ENCODE results near the gene MOB1B. TPM values are rescaled to one million over a fixed set of nuclear protein-coding genes. Genes with fewer than 3 reads are reported as not detected.

Gene MOB1B
- total RNA-seq, 1 donor from 2014 or later, result 30.6 TPM

GRCh38 chr4:70873216-70873615 lies 29.0 kb upstream of the MOB1B start:
- Mint-ChIP-seq H3K27ac (no peak overlapping the region), H3K4me3 (no peak overlapping the region), H3K27me3 (ENCODE audit: insufficient read depth, low read depth) (no peaks in the 10 kb centered on the region), H3K4me1 (peaks cover 5% of the 10 kb centered on the region), H3K9me3 (no peaks in the 10 kb centered on the region), H3K36me3 (no peaks in the 10 kb centered on the region)
- Histone ChIP-seq H3K27me3 (no peaks in the 10 kb centered on the region), H4K20me1 (ENCODE audit: low read depth) (no peaks in the 10 kb centered on the region), H3K36me3 (no peaks in the 10 kb centered on the region), H3K9me3 (ENCODE audit: low read depth) (no peaks in the 10 kb centered on the region), H2AFZ (replicated peaks) (peak overlapping the region; percentile 18), H3K9ac (no peak overlapping the region), H3K79me2 (ENCODE audit: low read depth) (no peaks in the 10 kb centered on the region), H3K4me3 (no peak overlapping the region), H3K27ac (no peak overlapping the region), H3K4me2 (no peak overlapping the region), H3F3A (ENCODE audit: low read depth) (no peaks in the 10 kb centered on the region), H3K4me1 (peaks cover 3% of the 10 kb centered on the region)
- no peak for TF ChIP-seq EZH2phosphoT487 (IDR thresholded peaks at IDR 0.05)
- TF ChIP-seq EZH2 (IDR thresholded peaks at IDR 0.05), result no peak
- TF ChIP-seq CTCF (IDR thresholded peaks at IDR 0.05), result no peak
- DNase-seq (ENCODE audit: low spot score), result no peak

- Mint-ChIP-seq H3K4me3 (no peak overlapping the region), H3K27me3 (ENCODE audit: insufficient read depth, low read depth) (no peaks in the 10 kb centered on the region), H3K9me3 (no peaks in the 10 kb centered on the region), H3K4me1 (no peaks in the 10 kb centered on the region), H3K36me3 (no peaks in the 10 kb centered on the region), H3K27ac (no peak overlapping the region)
- Histone ChIP-seq H3K27me3 (no peaks in the 10 kb centered on the region), H3K4me1 (no peaks in the 10 kb centered on the region), H3K4me3 (no peak overlapping the region), H2AFZ (replicated peaks) (no peak overlapping the region), H3K4me2 (no peak overlapping the region), H3K27ac (no peak overlapping the region), H3K36me3 (no peaks in the 10 kb centered on the region), H3K9me3 (ENCODE audit: low read depth) (no peaks in the 10 kb centered on the region), H3K79me2 (ENCODE audit: low read depth) (no peaks in the 10 kb centered on the region), H4K20me1 (ENCODE audit: low read depth) (no peaks in the 10 kb centered on the region), H3K9ac (no peak overlapping the region), H3F3A (ENCODE audit: low read depth) (no peaks in the 10 kb centered on the region)
- no peak for DNase-seq (ENCODE audit: low spot score)
- TF ChIP-seq EZH2phosphoT487 (IDR thresholded peaks at IDR 0.05), result no peak
- no peak for TF ChIP-seq EZH2 (IDR thresholded peaks at IDR 0.05)
- TF ChIP-seq CTCF (IDR thresholded peaks at IDR 0.05), result no peak
Observed at GRCh38 chr4:70874268-70875156, 27.7 kb upstream of the MOB1B start.

GRCh38 chr4:70877556-70877955 lies 24.6 kb upstream of the MOB1B start:
- no peak for DNase-seq (ENCODE audit: low spot score)
- no peaks in the 10 kb centered on the region for H3K4me1 ChIP-seq
- H3K36me3 Mint-ChIP-seq, result no peaks in the 10 kb centered on the region
- H3F3A ChIP-seq (ENCODE audit: low read depth), result no peaks in the 10 kb centered on the region
- H3K27me3 ChIP-seq, result no peaks in the 10 kb centered on the region
- no peak overlapping the region for H3K4me3 Mint-ChIP-seq
- no peak overlapping the region for H3K4me2 ChIP-seq
- H3K9ac ChIP-seq, result no peak overlapping the region
- TF ChIP-seq EZH2 (IDR thresholded peaks at IDR 0.05), result no peak
- no peak for TF ChIP-seq CTCF (IDR thresholded peaks at IDR 0.05)
- no peak for TF ChIP-seq EZH2phosphoT487 (IDR thresholded peaks at IDR 0.05)
- no peaks in the 10 kb centered on the region for H3K9me3 Mint-ChIP-seq
- H3K4me1 Mint-ChIP-seq, result no peaks in the 10 kb centered on the region
- no peak overlapping the region for H3K27ac Mint-ChIP-seq
- no peak overlapping the region for H3K4me3 ChIP-seq
- H3K9me3 ChIP-seq (ENCODE audit: low read depth), result no peaks in the 10 kb centered on the region
- H2AFZ ChIP-seq (replicated peaks), result no peak overlapping the region
- H4K20me1 ChIP-seq (ENCODE audit: low read depth), result no peaks in the 10 kb centered on the region
- H3K27me3 Mint-ChIP-seq (ENCODE audit: insufficient read depth, low read depth), result no peaks in the 10 kb centered on the region
- no peaks in the 10 kb centered on the region for H3K79me2 ChIP-seq (ENCODE audit: low read depth)
- no peaks in the 10 kb centered on the region for H3K36me3 ChIP-seq
- H3K27ac ChIP-seq, result no peak overlapping the region
